HCT116 (cell line): ENCODE results near the gene SIGLEC5. TPM values are rescaled to one million over a fixed set of nuclear protein-coding genes. Genes with fewer than 3 reads are reported as not detected.

Experiments used
- ATAC-seq: fragments of 200-7000 bp; cut with Tn5 transposase; 2 replicates; pipeline ENCODE4 v1.9.1; 2020; ENCODE audit warnings: mild to moderate bottlenecking, moderate library complexity
- BruUV-seq: library from RNA; stranded (reverse); fragments of 400-500 nt; replicated peaks from 2 replicates; lab custom pipeline; 2021; lab: Mats Ljungman, UMichigan
- CTCF ChIA-PET: fragments of 300-600 bp; sonication (Branson Sonifier 250); formaldehyde crosslinking; loops from one replicate; lab custom pipeline; 2021; ENCODE audit warnings: antibody characterized with exemption; lab: Charles Lee
- POLR2A ChIA-PET: fragments of 300-600, 350-600 bp; sonication (Branson Sonifier 250); formaldehyde crosslinking; loops from one replicate; lab custom pipeline; 2021; ENCODE audit warnings: antibody characterized with exemption; lab: Charles Lee
- RAD21 ChIA-PET, 2 experiments: fragments of 300-600 bp; sonication (Branson Sonifier 250); formaldehyde crosslinking; loops; one replicate each; lab custom pipeline; 2023; ENCODE audit warnings: low total read pairs in 2 of 2; ENCODE audit not compliant: uncharacterized antibody in 2 of 2, unreplicated experiment in 2 of 2, low non-redundant PET in 1 of 2; lab: Charles Lee
- DNase-seq: peaks from one replicate; pipeline ENCODE4 v3.0.0-alpha.2; 2010; ENCODE audit warnings: low read depth, low spot score
- H2AFZ ChIP-seq: fragments of 200-600 bp; shearing (Covaris generic), sonication (generic); 2 replicates; pipeline ENCODE4 v1.6.1; 2017; ENCODE audit warnings: low read depth, mixed run types, mixed read lengths, antibody characterized with exemption, low read length; ENCODE audit not compliant: poor library complexity, severe bottlenecking
- H3K27ac ChIP-seq: 2 replicates; pipeline ENCODE4 v1.5.1; 2012; ENCODE audit warnings: low read depth, low read length
- H3K27me3 ChIP-seq: fragments of 200-600 bp; sonication (generic); 2 replicates; pipeline ENCODE4 v1.6.1; 2016; ENCODE audit warnings: mixed run types, low read length, mixed read lengths; ENCODE audit not compliant: insufficient read depth
- H3K36me3 ChIP-seq, 2 experiments: fragments of 200-500 bp in 1 of 2; fragments of 200-600 bp in 1 of 2; sonication (Bioruptor generic) in 1 of 2; sonication (generic) in 1 of 2; 2 replicates each; pipeline versions ENCODE4 v1.5.1 to v1.6.1; 2014 to 2016; ENCODE audit warnings: low read length in 2 of 2, inconsistent platforms in 1 of 2, mixed read lengths in 1 of 2, mixed run types in 1 of 2; ENCODE audit not compliant: insufficient read depth in 2 of 2, control insufficient read depth in 1 of 2
- H3K4me1 ChIP-seq, 2 experiments: fragments of 200-600 bp in 1 of 2; sonication (generic) in 1 of 2; 2 replicates each; pipeline versions ENCODE4 v1.5.1 to v1.6.1; 2012 to 2017; ENCODE audit warnings: low read length in 2 of 2, inconsistent platforms in 1 of 2, mild to moderate bottlenecking in 1 of 2, mixed read lengths in 1 of 2, mixed run types in 1 of 2, moderate library complexity in 1 of 2; ENCODE audit not compliant: insufficient read depth in 2 of 2, control insufficient read depth in 1 of 2
- H3K4me2 ChIP-seq: fragments of 200-600 bp; sonication (generic); 2 replicates; pipeline ENCODE4 v1.6.1; 2017; ENCODE audit warnings: mixed run types, low read length, mixed read lengths
- H3K4me3 ChIP-seq, 2 experiments: fragments of 200-600 bp in 1 of 2; sonication (generic) in 1 of 2; replicated peaks in 1 of 2; 2 replicates each; pipeline ENCODE4 v1.5.1; 2011 to 2016; ENCODE audit warnings: low read length in 2 of 2, control low read depth in 1 of 2, low read depth in 1 of 2, mild to moderate bottlenecking in 1 of 2, mixed read lengths in 1 of 2, mixed run types in 1 of 2
- H3K79me2 ChIP-seq: fragments of 200-600 bp; sonication (generic); 2 replicates; pipeline ENCODE4 v1.6.1; 2017; ENCODE audit warnings: mild to moderate bottlenecking, mixed run types, low read length, moderate library complexity, mixed read lengths; ENCODE audit not compliant: insufficient read depth
- H3K9ac ChIP-seq: fragments of 200-600 bp; sonication (generic); 2 replicates; pipeline ENCODE4 v1.6.1; 2016; ENCODE audit warnings: low read length, mixed read lengths
- H3K9me2 ChIP-seq: fragments of 200-600 bp; sonication (generic), shearing (Covaris generic); 2 replicates; pipeline ENCODE4 v1.6.1; 2017; ENCODE audit warnings: mixed run types, mild to moderate bottlenecking, moderate library complexity; ENCODE audit not compliant: insufficient read depth
- H3K9me3 ChIP-seq, 2 experiments: fragments of 200-500 bp in 1 of 2; fragments of 200-600 bp in 1 of 2; sonication (Bioruptor generic) in 1 of 2; sonication (generic) in 1 of 2; 2 replicates each; pipeline ENCODE4 v1.6.1; 2014 to 2017; ENCODE audit warnings: low read length in 2 of 2, mixed read lengths in 2 of 2, inconsistent platforms in 1 of 2, low read depth in 1 of 2, mild to moderate bottlenecking in 1 of 2, mixed run types in 1 of 2, moderate library complexity in 1 of 2; ENCODE audit not compliant: control insufficient read depth in 1 of 2, insufficient read depth in 1 of 2
- H4K20me1 ChIP-seq: fragments of 200-600 bp; sonication (generic), shearing (Covaris generic); 2 replicates; pipeline ENCODE4 v1.6.1; 2017; ENCODE audit warnings: mixed run types, mild to moderate bottlenecking, moderate library complexity; ENCODE audit not compliant: insufficient read depth
- ATF3 ChIP-seq: IDR thresholded peaks from 2 replicates; pipeline ENCODE4 v1.6.1; 2012
- CBX3 ChIP-seq: IDR thresholded peaks from 2 replicates; pipeline ENCODE4 v1.6.1; 2012; ENCODE audit warnings: low read depth
- EGR1 ChIP-seq: IDR thresholded peaks from 2 replicates; pipeline ENCODE4 v1.6.1; 2012; ENCODE audit warnings: low read depth
- ELF1 ChIP-seq: IDR thresholded peaks from 2 replicates; pipeline ENCODE4 v1.6.1; 2012; ENCODE audit warnings: low read depth, borderline replicate concordance
- MAX ChIP-seq: IDR thresholded peaks from 2 replicates; pipeline ENCODE4 v1.6.1; 2012
- POLR2A ChIP-seq: IDR thresholded peaks from 2 replicates; pipeline ENCODE4 v1.7.0; 2011; ENCODE audit warnings: borderline replicate concordance; ENCODE audit not compliant: insufficient read depth, insufficient read length; ENCODE audit errors: extremely low read depth
- RAD21 ChIP-seq: IDR thresholded peaks from 2 replicates; pipeline ENCODE4 v1.6.1; 2012; ENCODE audit warnings: low read depth, mild to moderate bottlenecking
- REST ChIP-seq: IDR thresholded peaks from 2 replicates; pipeline ENCODE4 v1.6.1; 2012; ENCODE audit warnings: low read depth
- SP1 ChIP-seq: IDR thresholded peaks from 2 replicates; pipeline ENCODE4 v1.6.1; 2012; ENCODE audit warnings: low read depth
- SRF ChIP-seq: IDR thresholded peaks from 2 replicates; pipeline ENCODE4 v1.6.1; 2012; ENCODE audit warnings: low read depth
- TCF7L2 ChIP-seq: IDR thresholded peaks from 2 replicates; pipeline ENCODE4 v1.7.0; 2011; ENCODE audit warnings: borderline replicate concordance, inconsistent platforms; ENCODE audit not compliant: insufficient read depth, insufficient read length; ENCODE audit errors: extremely low read depth
- YY1 ChIP-seq: IDR thresholded peaks from 2 replicates; pipeline ENCODE4 v1.6.1; 2011; ENCODE audit warnings: low read length, low read depth, moderate library complexity, mild to moderate bottlenecking; ENCODE audit not compliant: insufficient replicate concordance; ENCODE audit errors: extremely low read depth
- ZBTB33 ChIP-seq: IDR thresholded peaks from 2 replicates; pipeline ENCODE4 v1.6.1; 2011; ENCODE audit warnings: mild to moderate bottlenecking, low read length, moderate library complexity; ENCODE audit not compliant: insufficient replicate concordance; ENCODE audit errors: extremely low read depth
- ZFX ChIP-seq: fragments of 450-650 bp; IDR thresholded peaks from 2 replicates; pipeline ENCODE4 v1.6.1; 2017
- intact Hi-C: fragments of 100-400 bp; cut with micrococcal nuclease; formaldehyde crosslinking; loops from 2 replicates; pipeline ENCODE4 v1.10.0; 2022
- total RNA-seq: library from RNA; stranded (reverse); gene quantifications from one replicate; pipeline ENCODE4 v1.2.1, GENCODE V29; 2021; ENCODE audit not compliant: unreplicated experiment

SIGLEC5 gene
- total RNA-seq, 1 experiment from 2014 or later: not detected

GRCh38 chr19:51598159-51598915, 31.9 kb downstream of the SIGLEC5 start:
- Histone ChIP-seq H3K36me3 (no peaks in the 10 kb centered on the region), H3K9me3 (no peaks in the 10 kb centered on the region), H3K4me3 (no peak overlapping the region), H4K20me1 (no peaks in the 10 kb centered on the region), H2AFZ (no peak overlapping the region), H3K27ac (no peak overlapping the region), H3K9me2 (no peaks in the 10 kb centered on the region), H3K27me3 (peaks cover 4% of the 10 kb centered on the region; the same call in 1 of the 2 replicates), H3K4me1 (peaks cover 4 to 12% of the 10 kb centered on the region in 2 experiments; a peak in 2 of 4 replicates), H3K79me2 (no peaks in the 10 kb centered on the region), H3K4me2 (no peak overlapping the region), H3K9ac (no peak overlapping the region)
- ChIA-PET POLR2A (no interaction called here), RAD21 (no interaction called here), CTCF (no interaction called here)
- TF ChIP-seq SP1 (no peak), RAD21 (no peak), TCF7L2 (no peak), POLR2A (no peak), ELF1 (no peak), MAX (no peak), EGR1 (no peak), YY1 (no peak), SRF (no peak), ZFX (no peak), ZBTB33 (no peak), CBX3 (no peak), REST (no peak), ATF3 (no peak)
- ATAC-seq (no peak), DNase-seq (no peak)
- no TSS peak for BruUV-seq
- intact Hi-C loops: no loop called here
